K562 (cell line): Measurements from ENCODE around the gene RTCB. TPM values are rescaled to one million over a fixed set of nuclear protein-coding genes. Genes with fewer than 3 reads are reported as not detected.
"Not testable (repeated sequence)": the region's sequence is repeated elsewhere in the genome, so short reads cannot be mapped to it uniquely, and the experiment has no call there.

Experiments used
- ATAC-seq: fragments of 200-7000 bp; cut with Tn5 transposase; 3 replicates; pipeline ENCODE4 v1.9.1; 2020; ENCODE audit warnings: moderate library complexity
- BruUV-seq: library from RNA; stranded (reverse); fragments of 400-500 nt; replicated peaks from 2 replicates; lab custom pipeline; 2021; lab: Mats Ljungman, UMichigan
- CTCF ChIA-PET: fragments of 300-600 bp; formaldehyde crosslinking; extraction: SDS; loops from one replicate; lab custom pipeline; 2021; ENCODE audit warnings: low intra/inter-chr PET ratio; lab: Yijun Ruan, JAX
- POLR2A ChIA-PET: fragments of 300-600, 350-650 bp; sonication (Branson Sonifier 250); formaldehyde crosslinking; extraction: SDS; loops from one replicate; lab custom pipeline; 2021; ENCODE audit warnings: antibody characterized with exemption, inconsistent platforms; lab: Yijun Ruan, JAX
- DNase-seq, 4 experiments: peaks; one replicate each; pipeline versions ENCODE4 v3.0.0 to v3.0.0-alpha.2; 2011 to 2018; ENCODE audit warnings: low spot score in 3 of 4, mixed read lengths in 3 of 4; ENCODE audit errors: extremely low read depth in 1 of 4
- FAIRE-seq: peaks from 2 replicates; lab custom pipeline; 2011; peaks lifted over from hg19 to GRCh38; lab: Jason Lieb, UNC
- H2AFZ ChIP-seq: 2 replicates; pipeline ENCODE4 v1.6.0; 2011; ENCODE audit warnings: low read depth, low read length, control low read depth, inconsistent platforms
- H3K27ac ChIP-seq: fragments of 200-600 bp; 3 replicates; pipeline ENCODE4 v1.8.0; 2011; ENCODE audit warnings: low read depth, mild to moderate bottlenecking, control low read depth, inconsistent platforms, low read length, moderate library complexity, mixed read lengths; ENCODE audit errors: extremely low read depth
- H3K27me3 ChIP-seq, 2 experiments: fragments of 300-600 bp in 1 of 2; 2 replicates in 1 of 2; 3 replicates in 1 of 2; pipeline versions ENCODE4 v1.6.0 to v1.8.0; 2011; ENCODE audit warnings: inconsistent platforms in 2 of 2, low read length in 2 of 2, mild to moderate bottlenecking in 1 of 2, mixed read lengths in 1 of 2, moderate library complexity in 1 of 2; ENCODE audit not compliant: control insufficient read depth in 2 of 2, insufficient read depth in 2 of 2
- H3K36me3 ChIP-seq: fragments of 300-600 bp; 3 replicates; pipeline ENCODE4 v1.8.0; 2011; ENCODE audit warnings: mild to moderate bottlenecking, low read length, inconsistent platforms; ENCODE audit not compliant: control insufficient read depth, insufficient read depth
- H3K4me1 ChIP-seq, 2 experiments: fragments of 200-600 bp in 1 of 2; replicated peaks in 1 of 2; 2 replicates in 1 of 2; 3 replicates in 1 of 2; pipeline versions ENCODE4 v1.5.1 to v1.8.0; 2011; ENCODE audit warnings: inconsistent platforms in 2 of 2, low read length in 2 of 2, mild to moderate bottlenecking in 1 of 2, mixed read lengths in 1 of 2, moderate library complexity in 1 of 2; ENCODE audit not compliant: control insufficient read depth in 2 of 2, insufficient read depth in 2 of 2
- H3K4me2 ChIP-seq: 2 replicates; pipeline ENCODE4 v1.6.1; 2011; ENCODE audit warnings: low read length, control low read depth, inconsistent platforms, mixed read lengths; ENCODE audit not compliant: insufficient read depth
- H3K4me3 ChIP-seq: fragments of 200-600 bp; sonication (generic), shearing (Covaris generic); 2 replicates; pipeline ENCODE4 v1.5.1; 2016; ENCODE audit warnings: control low read depth, inconsistent platforms
- H3K79me2 ChIP-seq: fragments of 200-600 bp; 3 replicates; pipeline ENCODE4 v1.8.0; 2011; ENCODE audit warnings: low read length, inconsistent platforms; ENCODE audit not compliant: control insufficient read depth, insufficient read depth
- H3K9ac ChIP-seq, 2 experiments: 2 replicates each; pipeline versions ENCODE4 v1.6.0 to v1.6.1; 2011; ENCODE audit warnings: low read depth in 2 of 2, low read length in 2 of 2, control low read depth in 1 of 2, inconsistent platforms in 1 of 2, mild to moderate bottlenecking in 1 of 2, mixed read lengths in 1 of 2; ENCODE audit not compliant: insufficient read depth in 1 of 2
- H3K9me1 ChIP-seq: one replicate; pipeline ENCODE4 v1.6.0; 2011; ENCODE audit warnings: inconsistent platforms, mild to moderate bottlenecking, low read length, moderate library complexity; ENCODE audit not compliant: control insufficient read depth, insufficient read depth
- H3K9me3 ChIP-seq: replicated peaks from 2 replicates; pipeline ENCODE4 v1.5.1; 2011; ENCODE audit warnings: low read depth, low read length, inconsistent platforms; ENCODE audit not compliant: control insufficient read depth, insufficient read depth
- H4K20me1 ChIP-seq: replicated peaks from 2 replicates; pipeline ENCODE4 v1.6.1; 2011; ENCODE audit warnings: low read length, inconsistent platforms, mixed read lengths; ENCODE audit not compliant: control insufficient read depth, insufficient read depth
- FOXJ2 ChIP-seq: fragments of 200-800 bp; sonication (Bioruptor generic); IDR thresholded peaks from 2 replicates; pipeline ENCODE4 v1.6.1; 2016; ENCODE audit warnings: missing genetic modification characterization, missing compliant biosample characterization
- RAD21 ChIP-seq, 2 experiments: fragments of 250-450 bp in 1 of 2; fragments of 450-650 bp in 1 of 2; sonication (Bioruptor Pico) in 1 of 2; formaldehyde crosslinking in 1 of 2; IDR thresholded peaks in 1 of 2; conservative IDR thresholded peaks in 1 of 2; 2 replicates each; pipeline versions ENCODE4 v1.4.0 to v1.8.0; 2020 to 2022; ENCODE audit warnings: mild to moderate bottlenecking in 2 of 2, moderate library complexity in 1 of 2
- WGBS: fragments of 100-300 bp; shearing (Covaris generic); methylation state at CpG from one replicate; pipeline ENCODE4 v1.1.6; 2016; ENCODE audit warnings: low coverage, mixed read lengths; ENCODE audit not compliant: insufficient coverage; ENCODE audit errors: missing lambda C conversion rate; 5-methylcytosine and 5-hydroxymethylcytosine counted together
- in situ Hi-C: fragments of 300-500 bp; cut with MboI; formaldehyde crosslinking; loops from 4 replicates; pipeline ENCODE4 v1.15.0; 2018; ENCODE audit warnings: inconsistent platforms, mixed read lengths
- intact Hi-C: fragments of 100-400 bp; cut with micrococcal nuclease; formaldehyde crosslinking; loops from 2 replicates; pipeline ENCODE4 v1.14.2; 2022
- polyA plus RNA-seq, 8 experiments: library from polyadenylated mRNA; depleted of rRNA in 4 of 8; stranded (reverse) in 5 of 8; unstranded in 3 of 8; fragments of >200 nt; fragmentation: Nextera tagmentation in 2 of 8; fragmentation: Illumina TruSeq in 1 of 8; extraction: Ambion mirVana in 2 of 8; extraction: Trizol in 1 of 8; gene quantifications; 2 replicates each; pipeline versions ENCODE4 v1.2.1 to v1.2.3, GENCODE V29; 2011 to 2014; ENCODE audit warnings: inconsistent platforms in 1 of 8, missing spikeins in 1 of 8
- total RNA-seq, 7 experiments: library from RNA; depleted of rRNA in 6 of 7; stranded (reverse); fragments of >200 nt in 6 of 7; fragmentation: Illumina TruSeq in 2 of 7; extraction: Trizol in 2 of 7; gene quantifications; 2 replicates each; pipeline versions ENCODE4 v1.2.1 to v1.2.3, GENCODE V29; 2011 to 2021; ENCODE audit warnings: low replicate concordance in 1 of 7
- TF ChIP-seq, protein P1 (sequence below), 3 experiments: IDR thresholded peaks in 2 of 3; conservative IDR thresholded peaks in 1 of 3; 2 replicates each; pipeline ENCODE4 v1.5.1; 2011 to 2012; ENCODE audit warnings: low read length in 3 of 3, mild to moderate bottlenecking in 3 of 3, control low read depth in 2 of 3, improper control_type of control experiment in 1 of 3, inconsistent platforms in 1 of 3, low read depth in 1 of 3, mixed read lengths in 1 of 3, moderate library complexity in 1 of 3; ENCODE audit not compliant: insufficient read depth in 2 of 3

Gene RTCB
- total and polyA plus RNA-seq, 9 of the 15 experiments (the other 6 are each of a cell fraction or from before 2014, with no cell fraction given), result 80.3 to 269 (median 92.3) TPM

GRCh38 chr22:32357567-32357966, 54.5 kb downstream of the RTCB start, which contains the start of gene RFPL3:
TSS of gene RFPL3 (plus strand) at chr22:32357867. CDS start at chr22:32358072, 205 bp downstream.
- H3K9me3 ChIP-seq, ATAC-seq, CTCF ChIA-PET, H3K4me3 ChIP-seq, H4K20me1 ChIP-seq, H3K27me3 ChIP-seq, H3K36me3 ChIP-seq, H3K9me1 ChIP-seq, H3K27ac ChIP-seq, H3K79me2 ChIP-seq, DNase-seq, POLR2A ChIA-PET, BruUV-seq, H2AFZ ChIP-seq, FAIRE-seq, H3K9ac ChIP-seq, in situ Hi-C loops, H3K4me2 ChIP-seq, intact Hi-C loops: not testable (repeated sequence)
- 0% methylated on average over 4 of the region's 9 CpGs for WGBS
- peaks cover 0 to 14% of the 10 kb centered on the region in 2 experiments; a peak in 2 of 5 replicates for H3K4me1 ChIP-seq

- ATAC-seq (no peak), FAIRE-seq (no peak), DNase-seq (no peak)
- ChIA-PET POLR2A (interaction anchor here (0.6 kb wide), 1 partner anchor 12 kb away, joined by 3 read pairs; no protein-coding TSS in a partner anchor), CTCF (no interaction called here)
- Histone ChIP-seq H3K36me3 (no peaks in the 10 kb centered on the region), H3K79me2 (no peaks in the 10 kb centered on the region), H3K9ac (no peak overlapping the region), H3K9me1 (no peaks in the 10 kb centered on the region), H2AFZ (no peak overlapping the region), H3K27ac (no peak overlapping the region), H4K20me1 (no peaks in the 10 kb centered on the region), H3K4me1 (peaks cover 0 to 14% of the 10 kb centered on the region in 2 experiments; a peak in 2 of 5 replicates), H3K9me3 (no peaks in the 10 kb centered on the region), H3K4me3 (no peak overlapping the region), H3K4me2 (no peak overlapping the region), H3K27me3 (peaks cover 0 to 7% of the 10 kb centered on the region in 2 experiments; a peak in 2 of 5 replicates)
- WGBS, result 0% methylated on average over 2 of the region's 3 CpGs
- TF ChIP-seq, protein P1, sequence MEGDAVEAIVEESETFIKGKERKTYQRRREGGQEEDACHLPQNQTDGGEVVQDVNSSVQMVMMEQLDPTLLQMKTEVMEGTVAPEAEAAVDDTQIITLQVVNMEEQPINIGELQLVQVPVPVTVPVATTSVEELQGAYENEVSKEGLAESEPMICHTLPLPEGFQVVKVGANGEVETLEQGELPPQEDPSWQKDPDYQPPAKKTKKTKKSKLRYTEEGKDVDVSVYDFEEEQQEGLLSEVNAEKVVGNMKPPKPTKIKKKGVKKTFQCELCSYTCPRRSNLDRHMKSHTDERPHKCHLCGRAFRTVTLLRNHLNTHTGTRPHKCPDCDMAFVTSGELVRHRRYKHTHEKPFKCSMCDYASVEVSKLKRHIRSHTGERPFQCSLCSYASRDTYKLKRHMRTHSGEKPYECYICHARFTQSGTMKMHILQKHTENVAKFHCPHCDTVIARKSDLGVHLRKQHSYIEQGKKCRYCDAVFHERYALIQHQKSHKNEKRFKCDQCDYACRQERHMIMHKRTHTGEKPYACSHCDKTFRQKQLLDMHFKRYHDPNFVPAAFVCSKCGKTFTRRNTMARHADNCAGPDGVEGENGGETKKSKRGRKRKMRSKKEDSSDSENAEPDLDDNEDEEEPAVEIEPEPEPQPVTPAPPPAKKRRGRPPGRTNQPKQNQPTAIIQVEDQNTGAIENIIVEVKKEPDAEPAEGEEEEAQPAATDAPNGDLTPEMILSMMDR (IDR thresholded peaks at IDR 0.05 in 2 of 3, conservative IDR thresholded peaks at IDR 0.05 in 1 of 3; ENCODE audit: insufficient read depth in 2 of 3, low read depth in 1 of 3, low read length in 3 of 3), result peak in 2 of 3 experiments; percentile 11 to 19; a peak in 1 of 6 replicates
- TF ChIP-seq FOXJ2 (tag) (no peak), RAD21 (CRISPR knock-in tag; conservative IDR thresholded peaks at IDR 0.05 in 1 of 2, IDR thresholded peaks at IDR 0.05 in 1 of 2) (peak in 1 of 2 experiments; percentile 15; a peak in 1 of 4 replicates)
- BruUV-seq, result no TSS peak
- intact Hi-C loops (no loop called here), in situ Hi-C loops (no loop called here)
These were observed 56.3 kb downstream of the RTCB start for GRCh38 chr22:32355760-32356159.
